Keratinocyte (primary cell): ENCODE data around the gene RNF182. TPM values are rescaled to one million over a fixed set of nuclear protein-coding genes. Genes with fewer than 3 reads are reported as not detected.

Source experiments
- DNase-seq: peaks from one replicate; pipeline ENCODE4 v3.0.0-alpha.2; 2011; ENCODE audit warnings: low read depth, missing footprints, low spot score
- FAIRE-seq: peaks from 2 replicates; lab custom pipeline; 2011; peaks lifted over from hg19 to GRCh38; lab: Jason Lieb, UNC
- H2AFZ ChIP-seq: 2 replicates; pipeline ENCODE4 v1.6.0; 2012; ENCODE audit warnings: low read length, control low read depth, inconsistent platforms; ENCODE audit not compliant: control insufficient read depth
- H3K27ac ChIP-seq: 2 replicates; pipeline ENCODE4 v1.5.1; 2011; ENCODE audit warnings: low read length; ENCODE audit not compliant: control insufficient read depth, insufficient read depth
- H3K27me3 ChIP-seq: 3 replicates; pipeline ENCODE4 v1.6.0; 2011; ENCODE audit warnings: low read length; ENCODE audit not compliant: control insufficient read depth, insufficient read depth; ENCODE audit errors: extremely low read depth
- H3K36me3 ChIP-seq, 2 experiments: 2 replicates in 1 of 2; 3 replicates in 1 of 2; pipeline ENCODE4 v1.5.1; 2011; ENCODE audit warnings: low read length in 2 of 2, mild to moderate bottlenecking in 1 of 2; ENCODE audit not compliant: control insufficient read depth in 2 of 2, insufficient read depth in 2 of 2; ENCODE audit errors: extremely low read depth in 1 of 2
- H3K4me1 ChIP-seq: 3 replicates; pipeline ENCODE4 v1.5.1; 2011; ENCODE audit warnings: low read length; ENCODE audit not compliant: control insufficient read depth, insufficient read depth; ENCODE audit errors: extremely low read depth
- H3K4me2 ChIP-seq: 3 replicates; pipeline ENCODE4 v1.6.0; 2011; ENCODE audit warnings: low read depth, low read length; ENCODE audit not compliant: control insufficient read depth, insufficient read depth; ENCODE audit errors: extremely low read depth
- H3K4me3 ChIP-seq, 3 experiments: fragments of 200-600 bp in 1 of 3; sonication (generic) in 1 of 3; 2 replicates in 2 of 3; 3 replicates in 1 of 3; pipeline ENCODE4 v1.5.1; 2011 to 2016; ENCODE audit warnings: low read length in 3 of 3, mild to moderate bottlenecking in 3 of 3, control low read depth in 2 of 3, inconsistent platforms in 1 of 3, low read depth in 1 of 3, mixed read lengths in 1 of 3, mixed run types in 1 of 3, moderate library complexity in 1 of 3; ENCODE audit not compliant: control insufficient read depth in 2 of 3, insufficient read depth in 2 of 3; ENCODE audit errors: extremely low read depth in 1 of 3
- H3K79me2 ChIP-seq: 2 replicates; pipeline ENCODE4 v1.6.0; 2012; ENCODE audit warnings: low read length; ENCODE audit not compliant: control insufficient read depth, insufficient read depth
- H3K9ac ChIP-seq: 3 replicates; pipeline ENCODE4 v1.6.0; 2011; ENCODE audit warnings: low read length; ENCODE audit not compliant: control insufficient read depth, insufficient read depth; ENCODE audit errors: extremely low read depth
- H3K9me1 ChIP-seq: 3 replicates; pipeline ENCODE4 v1.6.0; 2011; ENCODE audit warnings: low read length; ENCODE audit not compliant: control insufficient read depth, insufficient read depth; ENCODE audit errors: extremely low read depth
- H3K9me3 ChIP-seq: 2 replicates; pipeline ENCODE4 v1.5.1; 2012; ENCODE audit warnings: low read depth, low read length; ENCODE audit not compliant: control insufficient read depth
- H4K20me1 ChIP-seq: 3 replicates; pipeline ENCODE4 v1.6.0; 2011; ENCODE audit warnings: low read length; ENCODE audit not compliant: control insufficient read depth, insufficient read depth; ENCODE audit errors: extremely low read depth
- CTCF ChIP-seq, 3 experiments: IDR thresholded peaks in 1 of 3; conservative IDR thresholded peaks in 1 of 3; optimal IDR thresholded peaks in 1 of 3; 2 replicates in 2 of 3; 3 replicates in 1 of 3; pipeline versions ENCODE3 to v1.5.1; 2011; ENCODE audit warnings: low read length in 3 of 3, mild to moderate bottlenecking in 3 of 3, moderate library complexity in 2 of 3, control low read depth in 1 of 3, inconsistent platforms in 1 of 3; ENCODE audit not compliant: insufficient read depth in 2 of 3; ENCODE audit errors: extremely low read depth in 1 of 3
- EZH2 ChIP-seq: IDR thresholded peaks from one replicate; pipeline ENCODE4 v1.6.1; 2012; ENCODE audit warnings: inconsistent platforms, mild to moderate bottlenecking, low read length, moderate library complexity
- dilution Hi-C: fragments of 300-500 bp; cut with MboI; formaldehyde crosslinking; loops from one replicate; pipeline ENCODE4 v1.7.0; 2020; ENCODE audit warnings: low sequenced_read_pairs; ENCODE audit not compliant: extremely low pct_ligation_motif_present
- polyA plus RNA-seq, 5 experiments: library from polyadenylated mRNA; depleted of rRNA in 3 of 5; stranded (reverse) in 3 of 5; stranded (forward) in 1 of 5; unstranded in 1 of 5; fragments of >200 nt; gene quantifications; 1 replicate in 1 of 5; 2 replicates in 3 of 5; 3 replicates in 1 of 5; pipeline versions ENCODE4 v1.2.1 to v1.2.3, GENCODE V29; 2011 to 2012; ENCODE audit warnings: missing spikeins in 2 of 5, low read depth in 1 of 5, low replicate concordance in 1 of 5

RNF182 gene
- polyA plus RNA-seq, 1 donor (not counting 4 experiments of a cell fraction or from before 2014, with no cell fraction given): 2.0 TPM

DNA sequence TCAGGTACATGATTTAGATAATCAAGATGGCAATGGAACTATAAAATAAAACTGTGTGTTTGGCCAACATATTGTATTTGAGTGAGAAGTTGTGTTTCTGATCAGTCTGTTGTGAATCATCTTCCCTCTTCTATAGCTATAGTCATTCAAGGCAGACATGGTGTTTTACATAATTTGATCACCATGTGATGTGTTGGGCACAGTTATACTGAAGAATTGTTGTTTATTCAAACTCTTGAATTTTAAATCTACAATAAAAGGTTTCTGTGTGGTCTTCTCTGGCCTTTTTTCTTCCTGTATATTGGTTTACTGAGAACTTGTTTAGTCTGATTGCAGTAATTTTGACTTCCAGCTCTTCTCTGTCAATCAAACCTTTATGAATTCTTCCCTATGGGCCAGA lies 4.4 kb downstream of the RNF182 start:
- H3K9me3 ChIP-seq: no peaks in the 10 kb centered on the region
- H2AFZ ChIP-seq: no peak overlapping the region
- no peaks in the 10 kb centered on the region for H3K9me1 ChIP-seq
- H3K4me1 ChIP-seq: peaks cover 8% of the 10 kb centered on the region
- dilution Hi-C loops: no loop called here
- no peak for DNase-seq
- no peak overlapping the region for H3K27ac ChIP-seq
- TF ChIP-seq EZH2 (no peak), CTCF (optimal IDR thresholded peaks at IDR 0.05 in 1 of 3, IDR thresholded peaks at IDR 0.05 in 1 of 3, conservative IDR thresholded peaks at IDR 0.05 in 1 of 3; ENCODE audit: extremely low read depth in 1 of 3, insufficient read depth in 2 of 3, low read length in 3 of 3) (no peak)
- H3K36me3 ChIP-seq: no peaks in the 10 kb centered on the region
- no peak for FAIRE-seq
- H3K9ac ChIP-seq: no peak overlapping the region
- no peak overlapping the region for H3K4me2 ChIP-seq
- peaks cover 15% of the 10 kb centered on the region for H3K27me3 ChIP-seq
- H3K79me2 ChIP-seq: no peaks in the 10 kb centered on the region
- H3K4me3 ChIP-seq: no peak overlapping the region
- H4K20me1 ChIP-seq: no peaks in the 10 kb centered on the region

DNA sequence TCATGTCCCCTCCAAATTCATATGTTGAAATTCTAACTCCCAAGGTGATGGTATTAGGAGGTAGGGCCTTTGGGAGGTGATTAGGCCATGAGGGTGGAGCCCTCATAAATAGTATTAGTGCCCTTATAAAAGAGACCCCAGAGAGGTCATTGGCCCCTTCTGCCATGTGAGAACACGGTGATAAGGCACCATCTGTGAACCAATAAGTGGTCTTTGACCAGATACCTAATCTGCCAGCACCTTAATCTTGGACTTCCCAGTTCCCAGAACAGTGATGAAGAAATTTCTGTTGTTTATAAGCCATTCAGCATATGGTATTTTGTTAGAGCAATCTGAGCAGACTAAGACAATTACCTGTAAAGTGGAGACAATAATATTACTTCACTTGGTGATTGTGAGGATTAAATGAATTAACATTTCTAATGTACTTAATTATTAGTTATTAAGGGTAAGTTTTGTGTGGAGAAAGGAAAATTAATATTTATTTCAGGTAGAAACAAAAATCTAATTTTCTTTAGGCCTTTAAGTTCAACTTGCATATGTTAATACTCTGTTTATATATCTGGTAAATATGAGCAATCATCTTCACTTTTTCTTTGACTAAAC lies 7.1 kb downstream of the RNF182 start:
- Histone ChIP-seq H3K79me2 (no peaks in the 10 kb centered on the region), H3K4me2 (no peak overlapping the region), H3K27me3 (no peaks in the 10 kb centered on the region), H3K9me1 (no peaks in the 10 kb centered on the region), H3K9me3 (no peaks in the 10 kb centered on the region), H3K4me1 (no peaks in the 10 kb centered on the region), H3K4me3 (no peak overlapping the region), H3K27ac (no peak overlapping the region), H2AFZ (no peak overlapping the region), H3K9ac (no peak overlapping the region), H3K36me3 (no peaks in the 10 kb centered on the region), H4K20me1 (no peaks in the 10 kb centered on the region)
- DNase-seq (no peak), FAIRE-seq (no peak)
- TF ChIP-seq CTCF (optimal IDR thresholded peaks at IDR 0.05 in 1 of 3, IDR thresholded peaks at IDR 0.05 in 1 of 3, conservative IDR thresholded peaks at IDR 0.05 in 1 of 3; ENCODE audit: extremely low read depth in 1 of 3, insufficient read depth in 2 of 3, low read length in 3 of 3) (no peak), EZH2 (no peak)
- dilution Hi-C loops: no loop called here
